Cardiac septum (tissue), 1 donor: ENCODE results near the gene AQP2. TPM values are rescaled to one million over a fixed set of nuclear protein-coding genes. Genes with fewer than 3 reads are reported as not detected.
A peak's percentile ranks its signal among the peaks of the same experiment; 100 is the strongest.

Experiments used
- DNase-seq: peaks from one replicate; pipeline ENCODE4 v3.0.0-alpha.2; 2020; ENCODE audit warnings: low spot score
- intact Hi-C: fragments of 100-400 bp; cut with DNase I; formaldehyde crosslinking; loops from one replicate; pipeline ENCODE4 v1.14.0; 2022
- long read RNA-seq: library from polyadenylated mRNA; unstranded; transcript quantifications from one replicate; pipeline ENCODE4 v2.0.0, GENCODE V29; 2021
- total RNA-seq: library from RNA; stranded (reverse); fragmentation: NEBNext Ultra II Directional; extraction: Animal tissue kit (Norgen Biotek cat#: 25700); gene quantifications from one replicate; pipeline ENCODE4 v1.2.1, GENCODE V29; 2021
- donor health status: DM: no; HTN: no; CAD: no.

Gene AQP2
- not detected for total RNA-seq
- long read RNA-seq: 0 reads

DNA sequence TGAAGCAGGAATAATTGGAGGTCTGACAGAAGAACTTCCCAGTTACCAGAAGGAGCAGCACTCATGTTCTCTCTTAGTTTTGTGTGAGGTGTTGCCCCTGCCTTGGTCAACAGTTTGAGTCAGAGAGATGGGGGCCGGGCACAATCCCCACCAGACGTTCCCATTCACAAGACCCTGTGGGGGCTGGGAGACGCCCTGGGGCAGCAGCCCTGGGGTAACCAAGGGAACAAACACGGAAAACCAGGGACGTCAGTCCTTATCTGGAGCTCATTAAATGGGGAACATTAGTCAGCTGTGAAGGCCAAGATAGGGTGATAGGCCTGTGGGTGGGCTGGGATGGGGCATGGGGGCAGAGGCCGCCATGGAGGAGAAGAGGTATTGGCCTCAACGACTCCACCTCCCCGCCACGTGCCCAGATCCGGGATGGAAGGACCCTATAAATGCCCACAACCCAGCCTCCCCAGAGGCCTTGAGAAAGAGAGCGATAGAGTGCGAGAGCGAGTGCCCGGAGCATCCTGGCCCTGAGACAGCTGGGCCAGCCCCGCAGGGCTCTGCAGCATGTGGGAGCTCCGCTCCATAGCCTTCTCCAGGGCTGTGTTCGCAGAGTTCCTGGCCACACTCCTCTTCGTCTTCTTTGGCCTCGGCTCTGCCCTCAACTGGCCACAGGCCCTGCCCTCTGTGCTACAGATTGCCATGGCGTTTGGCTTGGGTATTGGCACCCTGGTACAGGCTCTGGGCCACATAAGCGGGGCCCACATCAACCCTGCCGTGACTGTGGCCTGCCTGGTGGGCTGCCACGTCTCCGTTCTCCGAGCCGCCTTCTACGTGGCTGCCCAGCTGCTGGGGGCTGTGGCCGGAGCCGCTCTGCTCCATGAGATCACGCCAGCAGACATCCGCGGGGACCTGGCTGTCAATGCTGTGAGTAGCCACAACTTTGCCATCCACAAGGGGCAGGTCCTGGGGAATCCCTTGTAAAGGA lies at the start of gene AQP2:
Gene AQP2, plus strand, starts transcription at position 465 of the 979 bp plus-strand sequence. Its CDS starts 94 bp downstream, at position 559.
- DNase-seq: no peak
- intact Hi-C loops: no loop called here

DNA sequence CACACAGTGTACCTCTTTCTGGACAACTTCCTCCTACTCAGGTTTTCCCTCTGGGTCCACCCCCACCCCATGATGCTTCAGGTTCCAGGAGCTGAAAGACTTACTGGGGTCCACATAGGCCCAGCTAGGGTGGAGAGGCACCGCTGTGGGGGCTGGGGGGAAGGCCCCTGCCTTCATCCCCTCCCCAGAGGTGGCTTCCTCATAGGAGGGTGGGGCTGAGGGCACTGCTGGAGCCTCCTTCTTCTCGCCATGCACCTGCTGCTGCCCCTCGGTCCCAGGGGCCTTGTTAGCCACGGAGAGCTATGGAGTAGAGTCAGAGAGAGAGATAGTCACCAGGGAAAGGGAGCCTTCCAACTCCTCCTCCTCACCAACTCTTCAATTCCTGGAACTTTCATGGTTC lies 49.5 kb upstream of the AQP2 start:
- intact Hi-C loops: no loop called here
- DNase-seq: no peak

DNA sequence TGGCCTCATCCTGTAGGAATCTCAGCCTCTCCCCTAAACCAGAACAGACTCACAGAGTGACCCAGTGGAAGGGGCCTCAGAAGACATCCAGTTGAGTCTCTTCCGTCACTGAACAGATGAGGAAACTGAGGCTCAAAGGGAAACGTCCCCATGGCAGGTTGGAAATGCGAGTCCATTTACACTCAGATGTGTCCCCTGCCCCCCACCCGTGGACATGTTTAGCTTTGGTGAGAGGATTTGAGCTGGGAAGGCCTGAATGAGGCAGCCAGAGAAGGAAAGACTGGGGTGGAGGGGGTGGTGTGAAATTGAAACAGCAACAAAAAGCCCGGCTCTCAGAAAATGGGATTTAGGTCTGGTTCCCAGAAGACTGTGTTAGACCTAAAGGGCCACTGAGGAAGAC lies 48.6 kb upstream of the AQP2 start:
- no peak for DNase-seq
- intact Hi-C loops: no loop called here

GRCh38 chr12:49902399-49903350 lies 47.9 kb upstream of the AQP2 start:
- intact Hi-C loops: no loop called here
- DNase-seq: no peak

- intact Hi-C loops: no loop called here
- DNase-seq: peak; percentile 65
Observed at GRCh38 chr12:49903351-49903699, 47.2 kb upstream of the AQP2 start.

GRCh38 chr12:49903700-49904423 lies 46.7 kb upstream of the AQP2 start, which contains the start of gene FAIM2:
Gene FAIM2 (minus strand): TSS chr12:49903900. CDS start chr12:49903792, 108 bp downstream.
- intact Hi-C loops: no loop called here
- DNase-seq: no peak

DNA sequence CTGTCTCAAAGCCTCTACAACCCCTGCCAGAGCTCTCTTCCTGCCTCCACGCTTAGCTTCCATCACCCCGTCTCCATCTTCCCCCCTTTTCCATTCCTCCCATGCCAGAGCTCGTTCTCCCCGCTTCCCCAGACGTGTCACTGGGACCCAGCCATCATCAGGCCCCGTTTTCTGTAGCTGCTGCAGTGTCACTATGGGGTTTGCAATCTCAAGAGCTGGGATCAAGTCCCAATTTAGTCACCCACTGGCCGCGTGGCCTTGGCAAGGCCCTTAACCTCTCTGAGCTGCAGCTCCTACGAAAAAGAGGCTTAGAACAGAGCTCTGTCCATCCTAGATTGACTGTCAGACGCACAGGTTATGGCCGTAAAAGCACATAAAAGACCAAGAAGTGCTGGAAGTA lies 45.9 kb upstream of the AQP2 start:
- DNase-seq: no peak
- intact Hi-C loops: no loop called here

DNA sequence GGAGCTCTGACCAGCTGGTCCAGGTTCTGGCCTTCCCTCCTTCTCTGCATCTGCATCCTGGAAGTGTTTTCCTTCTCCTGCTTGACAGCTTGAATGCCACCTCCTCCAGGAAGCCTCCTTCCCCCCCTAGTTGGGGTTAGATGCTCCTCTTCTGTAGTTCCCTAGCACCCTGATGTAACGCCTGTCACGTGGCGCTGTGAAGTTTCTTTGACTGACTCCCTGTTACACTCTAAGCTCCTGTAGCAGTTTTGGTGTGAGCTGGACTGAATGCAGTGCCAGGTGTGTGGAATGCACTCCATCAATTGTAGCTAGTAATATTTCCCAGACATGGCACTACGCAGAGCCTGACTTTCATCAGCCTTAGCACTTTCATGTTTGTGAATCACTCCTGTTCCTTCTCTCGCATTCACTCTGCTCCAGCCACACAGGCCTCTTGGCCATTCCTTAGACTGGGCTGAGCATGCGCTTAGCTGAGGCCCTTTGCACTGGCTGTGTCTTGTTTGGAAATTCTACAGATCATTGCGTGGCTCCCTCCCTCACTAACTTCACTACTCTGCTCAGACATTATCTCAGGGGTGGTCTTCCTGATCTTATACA lies 44.7 kb upstream of the AQP2 start:
- DNase-seq: no peak
- intact Hi-C loops: no loop called here

GRCh38 chr12:49907352-49907751 lies 43.2 kb upstream of the AQP2 start:
- intact Hi-C loops: no loop called here
- DNase-seq: no peak

- peak; percentile 55 for DNase-seq
- intact Hi-C loops: no loop called here
Observed at GRCh38 chr12:49909356-49909755, 41.2 kb upstream of the AQP2 start.

- intact Hi-C loops: no loop called here
- peak; percentile 73 for DNase-seq
Observed at GRCh38 chr12:49909826-49910225, 40.7 kb upstream of the AQP2 start.

DNA sequence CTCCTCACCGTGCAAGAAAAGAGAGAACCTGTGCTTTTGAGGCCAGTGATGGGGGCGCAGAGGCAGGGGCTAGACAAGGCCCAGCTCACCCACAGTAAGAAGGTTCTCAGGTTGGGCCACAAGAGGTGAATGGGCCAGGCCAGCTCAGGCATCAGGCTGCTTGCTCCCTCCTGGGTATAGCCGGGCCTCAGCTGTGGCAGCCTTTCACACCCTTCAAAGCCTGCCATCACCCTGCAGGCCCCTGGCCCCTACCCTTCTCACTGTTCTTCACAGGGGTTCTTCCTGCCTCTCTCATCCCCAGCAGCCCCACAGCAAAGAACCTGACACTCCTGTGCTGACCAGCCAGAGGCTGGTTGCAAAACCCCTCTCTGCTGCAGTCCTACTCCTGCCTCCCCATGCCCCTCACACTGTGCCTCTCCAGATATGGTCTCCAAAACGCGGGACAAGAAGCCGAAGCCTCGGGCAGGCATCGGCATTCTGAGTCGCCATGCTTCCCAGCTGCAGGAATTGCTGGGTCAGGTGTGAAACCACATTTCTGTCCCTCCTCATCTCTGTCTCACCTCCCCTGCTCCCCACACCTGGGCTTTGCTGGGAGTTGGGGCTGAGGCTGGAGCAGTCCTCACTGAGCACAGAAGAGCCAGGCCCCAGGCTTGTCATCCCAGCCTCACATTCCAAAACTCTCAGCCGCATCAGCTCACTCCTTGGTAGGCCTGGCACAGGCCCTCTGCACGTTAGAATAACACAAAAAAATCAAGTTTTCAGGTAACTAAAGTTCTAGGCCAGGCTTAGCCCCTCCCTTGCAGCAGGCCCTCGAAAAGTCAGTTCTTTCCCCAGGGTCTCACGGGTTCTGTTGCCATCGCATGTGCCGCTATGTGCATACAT lies 40.0 kb upstream of the AQP2 start:
- intact Hi-C loops: no loop called here
- DNase-seq: peak; percentile 60

DNA sequence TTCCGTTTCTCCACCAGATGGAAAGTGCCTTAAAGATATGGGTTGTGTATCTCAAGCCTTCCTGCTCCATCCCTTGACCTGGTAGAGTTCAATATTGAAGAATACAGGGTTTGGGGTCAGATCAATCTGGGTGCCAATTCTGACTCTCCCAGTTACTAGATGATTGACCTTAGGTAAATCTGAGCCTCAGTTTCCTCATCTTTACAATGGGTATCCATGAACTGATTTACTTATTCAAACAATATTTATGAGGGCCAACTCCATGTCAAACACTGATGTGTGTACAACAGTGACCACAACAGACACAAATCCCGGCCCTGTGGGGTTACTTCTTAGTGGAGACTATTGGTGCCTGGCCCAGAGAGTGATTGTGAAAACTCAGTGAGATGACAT lies 39.3 kb upstream of the AQP2 start:
- DNase-seq: no peak
- intact Hi-C loops: no loop called here

- no peak for DNase-seq
- intact Hi-C loops: no loop called here
Observed at GRCh38 chr12:49912345-49913255, 37.9 kb upstream of the AQP2 start.

DNA sequence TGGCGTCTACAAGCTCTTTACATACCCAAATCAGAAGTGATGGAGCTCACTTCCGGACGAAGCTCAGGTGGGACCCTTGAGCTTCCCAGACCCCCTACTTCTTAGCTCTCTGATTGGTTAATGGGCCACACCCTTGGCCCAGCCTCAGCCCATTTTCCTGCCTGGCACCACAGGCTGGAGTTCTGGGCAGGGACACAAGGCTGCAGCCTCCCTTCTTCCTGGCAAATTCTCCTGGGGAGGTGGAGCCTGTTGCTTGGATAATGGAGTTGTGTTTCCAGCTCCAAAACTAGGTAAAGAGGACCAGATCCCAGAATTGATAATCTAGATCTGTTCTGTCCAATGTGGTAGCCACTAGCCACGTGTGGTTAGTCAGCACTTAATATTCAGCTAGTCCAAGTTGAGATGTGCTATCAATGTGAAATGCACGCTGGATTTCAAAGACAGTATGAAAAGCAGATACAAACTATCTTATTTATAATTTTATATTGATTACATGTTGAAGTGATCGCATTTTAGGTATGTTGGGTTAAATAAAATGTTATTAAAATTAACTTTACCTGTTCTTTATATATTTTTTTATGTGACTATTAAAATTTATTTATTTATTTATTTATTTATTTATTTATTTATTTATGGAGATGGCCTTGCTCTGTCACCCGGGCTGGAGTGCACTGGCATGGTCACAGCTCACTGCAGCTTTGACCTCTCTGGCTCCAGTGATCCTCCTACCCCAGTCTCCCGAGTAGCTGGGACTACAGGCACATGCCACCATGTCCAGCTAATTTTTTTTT lies 34.2 kb upstream of the AQP2 start:
- intact Hi-C loops: no loop called here
- no peak for DNase-seq

- intact Hi-C loops: no loop called here
- DNase-seq: no peak
Observed at GRCh38 chr12:49917166-49917787, 33.3 kb upstream of the AQP2 start.
